IPS-20b (cell line): ENCODE results near the gene CCDC167.

ENCODE experiments used
- H3K27ac ChIP-seq: one replicate; pipeline ENCODE4 v1.5.1; 2013; ENCODE audit warnings: low read length
- H3K27me3 ChIP-seq: 2 replicates; pipeline ENCODE4 v1.6.1; 2013; ENCODE audit warnings: mild to moderate bottlenecking, low read length, inconsistent platforms; ENCODE audit not compliant: insufficient read depth
- H3K36me3 ChIP-seq: 2 replicates; pipeline ENCODE4 v1.6.1; 2013; ENCODE audit warnings: low read depth, mild to moderate bottlenecking, inconsistent platforms, low read length, moderate library complexity; ENCODE audit not compliant: insufficient read depth
- H3K4me1 ChIP-seq: 2 replicates; pipeline ENCODE4 v1.6.1; 2013; ENCODE audit warnings: mild to moderate bottlenecking, control low read depth, inconsistent platforms, low read length, moderate library complexity; ENCODE audit not compliant: insufficient read depth
- H3K4me3 ChIP-seq: 2 replicates; pipeline ENCODE4 v1.5.1; 2013; ENCODE audit warnings: mild to moderate bottlenecking, low read length, inconsistent platforms
- H3K9ac ChIP-seq: 2 replicates; pipeline ENCODE4 v1.6.1; 2013; ENCODE audit warnings: low read depth, mild to moderate bottlenecking, inconsistent platforms, low read length, moderate library complexity
- H3K9me3 ChIP-seq: 2 replicates; pipeline ENCODE4 v1.6.1; 2013; ENCODE audit warnings: mild to moderate bottlenecking, low read depth, low read length, inconsistent platforms; ENCODE audit not compliant: insufficient read depth

The CCDC167 gene

GRCh38 chr6:37528541-37528940 is 28.8 kb upstream of the CCDC167 start:
- Histone ChIP-seq H3K27ac (no peak overlapping the region), H3K9me3 (no peaks in the 10 kb centered on the region), H3K36me3 (no peaks in the 10 kb centered on the region), H3K27me3 (peaks cover 28% of the 10 kb centered on the region), H3K9ac (no peak overlapping the region), H3K4me3 (no peak overlapping the region), H3K4me1 (0 out of 2 replicates have a peak, but pooled peaks cover 3% of the 10 kb centered on the region)

GRCh38 chr6:37525460-37526357 is 26.0 kb upstream of the CCDC167 start:
- Histone ChIP-seq H3K9ac (no peak overlapping the region), H3K27ac (no peak overlapping the region), H3K4me3 (no peak overlapping the region), H3K4me1 (0 out of 2 replicates have a peak, but pooled peaks cover 3% of the 10 kb centered on the region), H3K36me3 (no peaks in the 10 kb centered on the region), H3K27me3 (peaks cover 6% of the 10 kb centered on the region; the same call in 1 of the 2 replicates), H3K9me3 (no peaks in the 10 kb centered on the region)

GRCh38 chr6:37524970-37525318 is 25.3 kb upstream of the CCDC167 start:
- no peaks in the 10 kb centered on the region for H3K36me3 ChIP-seq
- H3K9me3 ChIP-seq, result no peaks in the 10 kb centered on the region
- no peak overlapping the region for H3K4me3 ChIP-seq
- H3K4me1 ChIP-seq, result 0 out of 2 replicates have a peak, but pooled peaks cover 3% of the 10 kb centered on the region
- H3K27me3 ChIP-seq, result peaks cover 2% of the 10 kb centered on the region; the same call in 1 of the 2 replicates
- H3K9ac ChIP-seq, result no peak overlapping the region
- no peak overlapping the region for H3K27ac ChIP-seq

- Histone ChIP-seq H3K4me3 (no peak overlapping the region), H3K27ac (no peak overlapping the region), H3K27me3 (no peaks in the 10 kb centered on the region; the same call in 1 of the 2 replicates), H3K9ac (no peak overlapping the region), H3K36me3 (no peaks in the 10 kb centered on the region), H3K9me3 (no peaks in the 10 kb centered on the region), H3K4me1 (0 out of 2 replicates have a peak, but pooled peaks cover 3% of the 10 kb centered on the region)
Measured at GRCh38 chr6:37524025-37524969, 24.6 kb upstream of the CCDC167 start.

- no peaks in the 10 kb centered on the region for H3K27me3 ChIP-seq
- no peak overlapping the region for H3K9ac ChIP-seq
- H3K9me3 ChIP-seq, result no peaks in the 10 kb centered on the region
- H3K27ac ChIP-seq, result no peak overlapping the region
- no peaks in the 10 kb centered on the region for H3K36me3 ChIP-seq
- H3K4me3 ChIP-seq, result no peak overlapping the region
- H3K4me1 ChIP-seq, result 0 out of 2 replicates have a peak, but pooled peaks cover 3% of the 10 kb centered on the region
Measured at GRCh38 chr6:37523412-37523811, 23.7 kb upstream of the CCDC167 start.

GRCh38 chr6:37522836-37523235 is 23.1 kb upstream of the CCDC167 start:
- Histone ChIP-seq H3K27me3 (no peaks in the 10 kb centered on the region), H3K4me1 (0 out of 2 replicates have a peak, but pooled peaks cover 3% of the 10 kb centered on the region), H3K36me3 (no peaks in the 10 kb centered on the region), H3K9ac (no peak overlapping the region), H3K9me3 (no peaks in the 10 kb centered on the region), H3K4me3 (no peak overlapping the region), H3K27ac (no peak overlapping the region)

- no peak overlapping the region for H3K9ac ChIP-seq
- H3K27ac ChIP-seq, result no peak overlapping the region
- H3K4me3 ChIP-seq, result no peak overlapping the region
- H3K27me3 ChIP-seq, result no peaks in the 10 kb centered on the region
- no peaks in the 10 kb centered on the region for H3K36me3 ChIP-seq
- H3K4me1 ChIP-seq, result peaks cover 9% of the 10 kb centered on the region; the same call in 1 of the 2 replicates
- no peaks in the 10 kb centered on the region for H3K9me3 ChIP-seq
Measured at GRCh38 chr6:37521674-37522073, 22.0 kb upstream of the CCDC167 start.

- no peaks in the 10 kb centered on the region for H3K9me3 ChIP-seq
- H3K27me3 ChIP-seq, result no peaks in the 10 kb centered on the region
- H3K27ac ChIP-seq, result no peak overlapping the region
- no peaks in the 10 kb centered on the region for H3K36me3 ChIP-seq
- no peak overlapping the region for H3K9ac ChIP-seq
- H3K4me1 ChIP-seq, result peaks cover 15% of the 10 kb centered on the region; the same call in 1 of the 2 replicates
- no peak overlapping the region for H3K4me3 ChIP-seq
Measured at GRCh38 chr6:37520926-37521325, 21.2 kb upstream of the CCDC167 start.

- no peak overlapping the region for H3K4me3 ChIP-seq
- H3K4me1 ChIP-seq, result peaks cover 21% of the 10 kb centered on the region
- no peaks in the 10 kb centered on the region for H3K9me3 ChIP-seq
- H3K27me3 ChIP-seq, result peaks cover 11% of the 10 kb centered on the region
- no peak overlapping the region for H3K9ac ChIP-seq
- H3K27ac ChIP-seq, result no peak overlapping the region
- no peaks in the 10 kb centered on the region for H3K36me3 ChIP-seq
Measured at GRCh38 chr6:37519461-37519860, 19.8 kb upstream of the CCDC167 start.

- peaks cover 34% of the 10 kb centered on the region for H3K4me1 ChIP-seq
- no peak overlapping the region for H3K4me3 ChIP-seq
- H3K27ac ChIP-seq, result no peak overlapping the region
- no peak overlapping the region for H3K9ac ChIP-seq
- H3K36me3 ChIP-seq, result no peaks in the 10 kb centered on the region
- no peaks in the 10 kb centered on the region for H3K9me3 ChIP-seq
- peaks cover 24% of the 10 kb centered on the region for H3K27me3 ChIP-seq
Measured at GRCh38 chr6:37518116-37518515, 18.4 kb upstream of the CCDC167 start.

- Histone ChIP-seq H3K9ac (no peak overlapping the region), H3K4me1 (peaks cover 41% of the 10 kb centered on the region), H3K36me3 (no peaks in the 10 kb centered on the region), H3K4me3 (no peak overlapping the region), H3K27me3 (peaks cover 31% of the 10 kb centered on the region), H3K27ac (no peak overlapping the region), H3K9me3 (no peaks in the 10 kb centered on the region)
Measured at GRCh38 chr6:37517411-37517812, 17.7 kb upstream of the CCDC167 start.
